Adrenal gland (tissue), 5 donors: ENCODE results near the gene TRPV5.

Experiments used
- CTCF ChIP-seq, 6 experiments: fragments of 450-650 bp in 4 of 6; fragments of 200-600 bp in 2 of 6; sonication (generic) in 1 of 6; IDR thresholded peaks; 1 replicate in 5 of 6; 2 replicates in 1 of 6; pipeline versions ENCODE4 v1.5.1 to v1.8.0; 2016 to 2021; ENCODE audit warnings: antibody characterized with exemption in 6 of 6, mild to moderate bottlenecking in 2 of 6, moderate library complexity in 1 of 6
- POLR2A ChIP-seq, 2 donors: fragments of 450-650 bp; IDR thresholded peaks; one replicate each; pipeline ENCODE4 v1.6.1; 2017; ENCODE audit warnings: antibody characterized with exemption in 2 of 2, mild to moderate bottlenecking in 2 of 2, moderate library complexity in 1 of 2
- donor health status: DM: no; HTN: no; CAD: no.

- TF ChIP-seq CTCF (IDR thresholded peaks at IDR 0.05): no peak
- no peak for TF ChIP-seq POLR2A (IDR thresholded peaks at IDR 0.05)
Observed at GRCh38 chr7:142887282-142888015, 46.1 kb downstream of the TRPV5 start.
